GM19239 (cell line): ENCODE data around the gene PRAMEF26.
"Not testable (repeated sequence)": the region's sequence is repeated elsewhere in the genome, so short reads cannot be mapped to it uniquely, and the experiment has no call there.

Experiments
- DNase-seq: peaks from one replicate; pipeline ENCODE4 v3.0.0; 2011; ENCODE audit warnings: low spot score; ENCODE audit not compliant: insufficient read length
- FAIRE-seq: peaks from 2 replicates; lab custom pipeline; 2011; peaks lifted over from hg19 to GRCh38; lab: Jason Lieb, UNC

Gene PRAMEF26

GRCh38 chr1:13155909-13156308 lies at the start of gene PRAMEF26:
Gene PRAMEF26 (minus strand): TSS chr1:13156009. CDS start chr1:13153095, 2,914 bp downstream.
- FAIRE-seq, DNase-seq: not testable (repeated sequence)

GRCh38 chr1:13201309-13201708 lies 45.5 kb upstream of the PRAMEF26 start, which contains the start of gene PRAMEF13:
Gene PRAMEF13 (minus strand): TSS chr1:13201409. CDS start chr1:13199589, 1,820 bp downstream.
- DNase-seq, FAIRE-seq: not testable (repeated sequence)

GRCh38 chr1:13171548-13171947 lies 15.7 kb upstream of the PRAMEF26 start, which contains the start of gene PRAMEF9:
Gene PRAMEF9 (plus strand): TSS chr1:13171848. CDS start chr1:13175281, 3,433 bp downstream.
- not testable (repeated sequence) for FAIRE-seq, DNase-seq

- DNase-seq, FAIRE-seq: not testable (repeated sequence)
Measured at GRCh38 chr1:13165531-13165930, 9.7 kb upstream of the PRAMEF26 start, which contains the start of gene HNRNPCL4. Gene HNRNPCL4 (minus strand): TSS chr1:13165631. CDS start chr1:13165467, 164 bp downstream.

- FAIRE-seq, DNase-seq: not testable (repeated sequence)
Measured at GRCh38 chr1:13116754-13117153, 39.1 kb downstream of the PRAMEF26 start, which contains the start of gene HNRNPCL2. Gene HNRNPCL2 (minus strand): TSS chr1:13116854. CDS start chr1:13116400, 454 bp downstream.
